Left hindlimb (tissue), 1 donor: ENCODE results near the gene ATG4C.

Experiments used
- DNase-seq: peaks from one replicate; pipeline ENCODE4 v3.0.0-alpha.2; 2018

The ATG4C gene

GRCh38 chr1:62906428-62906886, 122.5 kb downstream of the ATG4C start:
- no peak for DNase-seq

DNA sequence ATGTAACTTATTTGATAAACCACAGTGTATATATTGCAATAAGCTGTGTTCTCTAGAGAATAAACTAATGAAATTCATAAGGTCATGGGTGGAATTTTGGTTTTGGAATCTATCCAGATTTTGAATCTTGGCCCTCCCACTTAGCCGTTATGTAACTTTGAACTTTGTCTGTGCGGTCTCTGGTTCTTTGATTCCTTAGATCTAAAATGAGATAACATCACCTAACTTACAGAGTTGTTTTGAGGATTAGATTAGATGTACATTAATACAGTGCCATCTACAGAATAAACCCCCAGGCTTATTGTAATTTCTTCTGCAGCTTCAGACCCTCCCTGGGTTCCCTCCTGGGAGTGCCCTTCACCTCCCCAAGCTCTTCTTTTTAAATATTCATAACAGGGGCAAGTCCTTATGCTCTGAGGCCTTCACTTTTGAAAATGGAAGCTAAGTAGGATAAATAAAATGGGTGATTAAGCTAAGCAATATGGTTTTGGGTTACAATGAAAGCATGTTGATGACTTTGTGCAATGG, 124.3 kb downstream of the ATG4C start:
- no peak for DNase-seq

- no peak for DNase-seq
Observed at GRCh38 chr1:62912028-62912638, 128.2 kb downstream of the ATG4C start.
